Hindlimb muscle (tissue), 1 donor: Measurements from ENCODE around the gene IFI16. TPM values are rescaled to one million over a fixed set of nuclear protein-coding genes. Genes with fewer than 3 reads are reported as not detected.
"Not testable (repeated sequence)": the region's sequence is repeated elsewhere in the genome, so short reads cannot be mapped to it uniquely, and the experiment has no call there.

Experiments
- DNase-seq: peaks from one replicate; pipeline ENCODE4 v3.0.0-alpha.2; 2013
- polyA plus RNA-seq: library from polyadenylated mRNA; unstranded; fragments of 120-200 nt; gene quantifications from one replicate; pipeline ENCODE4 v1.2.1, GENCODE V29; 2013; ENCODE audit not compliant: insufficient read length

The IFI16 gene
- polyA plus RNA-seq, 1 donor = 32.2 TPM

DNA sequence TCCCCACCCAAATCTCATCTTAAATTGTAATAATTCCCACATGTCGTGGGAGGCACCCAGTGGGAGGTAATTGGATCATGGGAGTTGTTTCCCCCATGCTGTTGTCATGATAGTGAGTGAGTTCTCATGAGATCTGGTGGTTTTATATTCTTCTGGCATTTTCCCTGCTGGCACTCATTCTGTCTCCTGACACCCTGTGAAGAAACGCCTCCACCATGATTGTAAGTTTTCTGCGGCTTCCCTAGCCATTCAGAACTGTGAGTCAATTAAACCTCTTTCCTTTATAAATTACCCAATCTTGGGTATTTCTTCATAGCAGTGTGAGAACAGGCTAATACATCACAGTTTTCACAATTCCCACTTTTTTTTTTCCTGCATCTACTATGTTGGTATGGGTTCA is 93.3 kb downstream of the IFI16 start:
- not testable (repeated sequence) for DNase-seq

Other genes with a start within 250 kb of the IFI16 start
- not detected for gene OR6N1, start 237.7 kb upstream of the IFI16 start, polyA plus RNA-seq
- gene OR6N2, start 228.7 kb upstream of the IFI16 start, polyA plus RNA-seq = not detected
- gene MNDA, start 178.6 kb upstream of the IFI16 start, polyA plus RNA-seq = 3.9 TPM
- gene PYHIN1, start 78.4 kb upstream of the IFI16 start, polyA plus RNA-seq = 0.23 TPM
- gene AIM2, start 66.9 kb downstream of the IFI16 start, polyA plus RNA-seq = 0.40 TPM
- 0.92 TPM for gene CADM3, start 161.7 kb downstream of the IFI16 start, polyA plus RNA-seq
- gene ACKR1, start 195.0 kb downstream of the IFI16 start, polyA plus RNA-seq = 6.5 TPM